AG04450 (cell line): ENCODE data around the gene RELN. TPM values are rescaled to one million over a fixed set of nuclear protein-coding genes. Genes with fewer than 3 reads are reported as not detected.

Experiments used
- CTCF ChIA-PET: fragments of 300-600, 350-600 bp; formaldehyde crosslinking; extraction: SDS; loops from one replicate; lab custom pipeline; 2022; ENCODE audit warnings: antibody characterized with exemption, inconsistent platforms; lab: Charles Lee
- POLR2A ChIA-PET: fragments of 350-600 bp; formaldehyde crosslinking; extraction: SDS; loops from one replicate; lab custom pipeline; 2021; ENCODE audit warnings: antibody characterized with exemption, inconsistent platforms; lab: Yijun Ruan, JAX
- DNase-seq: peaks from one replicate; pipeline ENCODE4 v3.0.0-alpha.2; 2011; ENCODE audit warnings: low read depth, low spot score
- H3K27ac ChIP-seq: one replicate; pipeline ENCODE4 v1.5.1; 2012; ENCODE audit warnings: low read depth, low read length, control low read depth
- H3K27me3 ChIP-seq: one replicate; pipeline ENCODE4 v1.6.0; 2012; ENCODE audit warnings: low read length; ENCODE audit not compliant: control insufficient read depth, insufficient read depth
- H3K4me3 ChIP-seq: 2 replicates; pipeline ENCODE4 v1.5.1; 2011; ENCODE audit warnings: mild to moderate bottlenecking, low read depth, low read length, control low read depth
- H3K9me3 ChIP-seq: 2 replicates; pipeline ENCODE4 v1.5.1; 2012; ENCODE audit warnings: low read length; ENCODE audit not compliant: control insufficient read depth, insufficient read depth
- polyA plus RNA-seq: library from polyadenylated mRNA; depleted of rRNA; stranded (reverse); fragments of >200 nt; gene quantifications from 2 replicates; pipeline ENCODE4 v1.2.3, GENCODE V29; 2011
- TF ChIP-seq, protein P1 (sequence below): IDR thresholded peaks from 2 replicates; pipeline ENCODE4 v1.5.1; 2011; ENCODE audit warnings: low read depth, low read length, control low read depth, inconsistent platforms

Gene RELN
- polyA plus RNA-seq, 1 experiment, result 7.6 TPM

DNA sequence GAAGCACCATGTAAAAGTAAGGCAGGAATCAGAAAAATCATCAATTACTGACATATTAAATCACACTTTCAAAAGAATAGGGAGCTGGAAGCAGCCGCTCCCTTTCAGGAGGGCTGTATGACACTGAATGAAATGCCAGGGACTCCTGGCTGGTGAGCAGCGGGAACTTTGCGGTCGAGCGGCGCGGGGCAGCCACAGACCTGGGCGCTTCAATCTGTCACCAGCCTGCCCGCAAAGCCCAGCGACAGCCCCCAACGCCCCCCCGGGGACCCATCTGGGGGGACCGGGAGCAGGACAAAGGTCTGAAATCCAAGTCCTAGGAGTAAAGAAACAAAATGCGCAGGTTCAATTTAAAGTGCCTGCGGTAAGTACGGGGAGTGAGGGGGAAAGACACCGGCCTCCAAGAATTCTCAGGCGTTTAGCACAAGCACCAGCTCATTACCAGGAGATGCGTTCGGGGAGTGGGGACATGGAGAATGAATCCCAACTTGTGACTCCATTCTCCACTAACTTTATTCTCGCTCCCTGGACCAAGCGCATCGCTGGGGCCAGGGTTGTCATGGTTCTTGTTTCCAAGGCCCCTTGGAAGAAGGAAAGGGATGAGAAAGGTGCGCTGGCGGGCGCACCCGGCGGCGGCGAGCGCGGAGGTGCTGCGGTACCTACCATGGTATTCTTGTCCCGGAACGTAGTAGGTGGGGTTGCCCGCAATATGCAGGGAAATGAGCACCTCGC, 824 bp downstream of the RELN start:
- TF ChIP-seq, protein P1, sequence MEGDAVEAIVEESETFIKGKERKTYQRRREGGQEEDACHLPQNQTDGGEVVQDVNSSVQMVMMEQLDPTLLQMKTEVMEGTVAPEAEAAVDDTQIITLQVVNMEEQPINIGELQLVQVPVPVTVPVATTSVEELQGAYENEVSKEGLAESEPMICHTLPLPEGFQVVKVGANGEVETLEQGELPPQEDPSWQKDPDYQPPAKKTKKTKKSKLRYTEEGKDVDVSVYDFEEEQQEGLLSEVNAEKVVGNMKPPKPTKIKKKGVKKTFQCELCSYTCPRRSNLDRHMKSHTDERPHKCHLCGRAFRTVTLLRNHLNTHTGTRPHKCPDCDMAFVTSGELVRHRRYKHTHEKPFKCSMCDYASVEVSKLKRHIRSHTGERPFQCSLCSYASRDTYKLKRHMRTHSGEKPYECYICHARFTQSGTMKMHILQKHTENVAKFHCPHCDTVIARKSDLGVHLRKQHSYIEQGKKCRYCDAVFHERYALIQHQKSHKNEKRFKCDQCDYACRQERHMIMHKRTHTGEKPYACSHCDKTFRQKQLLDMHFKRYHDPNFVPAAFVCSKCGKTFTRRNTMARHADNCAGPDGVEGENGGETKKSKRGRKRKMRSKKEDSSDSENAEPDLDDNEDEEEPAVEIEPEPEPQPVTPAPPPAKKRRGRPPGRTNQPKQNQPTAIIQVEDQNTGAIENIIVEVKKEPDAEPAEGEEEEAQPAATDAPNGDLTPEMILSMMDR, result no peak
- Histone ChIP-seq H3K27me3 (peaks cover 25% of the 10 kb centered on the region), H3K27ac (no peak overlapping the region), H3K4me3 (peak overlapping the region; percentile 52), H3K9me3 (no peaks in the 10 kb centered on the region; the same call in 1 of the 2 replicates)
- POLR2A ChIA-PET, result no interaction called here
- CTCF ChIA-PET, result no interaction called here
- DNase-seq, result no peak

DNA sequence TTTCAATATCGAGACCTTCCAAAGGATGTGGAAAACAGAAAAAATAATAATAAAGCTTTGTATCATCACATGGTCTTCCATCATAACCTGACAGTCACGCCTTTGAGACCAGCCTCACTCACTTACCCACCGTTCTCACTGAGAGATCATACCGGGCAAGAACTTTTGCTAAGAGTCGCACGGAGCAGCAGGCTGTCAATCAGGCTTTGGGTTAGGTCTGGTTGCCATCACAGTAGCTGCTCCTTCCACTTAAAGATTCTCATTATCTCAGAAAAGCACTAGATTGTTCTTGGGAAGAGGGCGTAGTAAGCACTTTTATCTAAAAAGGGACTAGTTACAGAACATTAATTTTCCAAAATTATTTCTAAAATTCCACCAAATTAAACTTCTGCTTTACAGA, 2.0 kb downstream of the RELN start:
- DNase-seq, result no peak
- no peak overlapping the region for H3K4me3 ChIP-seq
- no peaks in the 10 kb centered on the region; the same call in 1 of the 2 replicates for H3K9me3 ChIP-seq
- ChIA-PET POLR2A (no interaction called here), CTCF (interaction anchor here (1.4 kb wide), 1 partner anchor 20 kb away, joined by 4 read pairs; no protein-coding TSS in a partner anchor)
- TF ChIP-seq, protein P1, result no peak
- peaks cover 25% of the 10 kb centered on the region for H3K27me3 ChIP-seq
- H3K27ac ChIP-seq, result no peak overlapping the region

DNA sequence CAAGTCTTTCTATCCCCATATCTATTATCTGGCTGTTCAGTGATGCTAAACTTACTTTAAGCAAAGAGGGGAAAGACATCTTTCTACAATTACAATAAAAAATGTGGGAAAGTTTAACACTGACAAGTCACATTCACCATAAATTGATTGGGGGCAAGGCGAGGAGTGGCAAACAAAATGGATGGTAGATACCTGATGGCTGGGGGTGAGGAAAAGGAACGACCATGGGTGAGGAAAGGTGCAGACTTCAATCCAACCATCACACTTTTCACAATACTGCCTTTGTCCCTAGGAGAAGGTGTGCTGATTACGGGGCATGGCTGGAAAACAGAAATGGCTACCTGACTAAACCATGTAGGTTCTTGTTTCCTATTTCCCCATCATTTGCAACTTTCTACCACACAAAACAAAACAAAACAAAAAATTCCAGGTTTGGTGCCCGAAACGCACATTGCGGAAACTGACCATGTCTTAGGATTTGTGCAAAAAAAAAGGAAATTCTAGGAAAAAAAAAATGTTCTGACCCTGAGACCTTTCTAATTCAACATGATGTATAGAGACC, 3.8 kb downstream of the RELN start:
- Histone ChIP-seq H3K4me3 (no peak overlapping the region), H3K27me3 (peaks cover 18% of the 10 kb centered on the region), H3K27ac (no peak overlapping the region), H3K9me3 (no peaks in the 10 kb centered on the region; the same call in 1 of the 2 replicates)
- TF ChIP-seq, protein P1, result no peak
- ChIA-PET CTCF (no interaction called here), POLR2A (no interaction called here)
- DNase-seq, result no peak

DNA sequence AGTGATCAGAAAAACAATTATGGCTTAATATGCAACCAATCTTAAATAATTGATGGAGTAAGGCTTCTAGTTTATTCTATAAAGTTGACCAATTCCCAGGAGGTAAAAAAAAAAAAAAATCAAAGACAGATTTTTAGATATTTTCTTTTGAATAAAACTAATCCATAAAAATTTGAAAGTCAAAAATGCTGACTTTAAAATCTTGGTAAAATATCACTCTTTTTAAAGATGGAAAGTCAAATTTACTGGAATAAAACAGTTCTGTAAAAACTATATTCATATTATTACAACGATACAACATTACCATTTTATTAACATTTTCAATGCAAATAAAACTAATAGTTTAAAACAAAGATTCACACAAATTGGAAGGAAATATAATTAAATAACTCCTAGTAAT, 5.4 kb downstream of the RELN start:
- Histone ChIP-seq H3K27me3 (peaks cover 15% of the 10 kb centered on the region), H3K27ac (no peak overlapping the region), H3K4me3 (no peak overlapping the region), H3K9me3 (no peaks in the 10 kb centered on the region; the same call in 1 of the 2 replicates)
- ChIA-PET CTCF (no interaction called here), POLR2A (no interaction called here)
- TF ChIP-seq, protein P1, result no peak
- DNase-seq, result no peak
